Inferior parietal cortex (tissue), 1 donor: ENCODE measurements around the gene PTCD2.

Experiments used
- DNase-seq: peaks from one replicate; pipeline ENCODE4 v3.0.0-alpha.2; 2016; ENCODE audit errors: extremely low spot score

Gene PTCD2

DNA sequence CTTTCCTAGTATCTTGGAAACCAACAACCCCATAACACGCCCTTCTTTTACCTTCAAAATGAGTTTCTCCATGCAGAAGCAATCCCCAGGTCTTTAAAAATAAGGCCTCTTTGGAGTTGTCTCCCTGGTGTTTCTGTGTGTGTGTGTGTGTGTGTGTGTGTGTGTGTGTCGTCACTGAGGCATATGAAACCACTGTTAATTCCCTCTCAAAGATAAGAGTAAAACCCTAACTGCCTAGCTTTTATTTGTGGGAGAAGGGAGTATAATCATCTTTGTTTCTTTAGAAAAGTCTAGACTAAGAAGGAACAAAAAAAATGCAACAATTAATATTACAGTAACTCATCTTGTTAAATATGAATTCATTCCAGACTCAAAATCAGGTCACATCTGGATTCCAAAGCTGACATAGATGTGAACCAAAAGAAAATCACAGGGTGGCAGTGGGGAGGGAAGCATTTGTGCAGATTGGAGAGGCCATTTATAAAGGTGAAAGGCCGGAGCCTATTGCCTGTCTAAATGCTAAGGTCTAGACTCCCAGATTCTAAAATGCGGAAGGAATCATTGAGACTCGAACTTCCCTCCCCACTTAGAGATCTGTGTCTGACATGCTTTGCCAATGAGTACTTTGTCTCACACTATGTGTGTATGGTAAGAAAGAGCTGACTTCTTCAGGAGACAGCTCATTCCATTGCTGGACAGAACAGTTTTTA lies 95.6 kb downstream of the PTCD2 start:
- no peak for DNase-seq

GRCh38 chr5:72417333-72418062 lies 97.3 kb downstream of the PTCD2 start:
- no peak for DNase-seq
